GM12878 (cell line): ENCODE results near the gene ANAPC15. TPM values are rescaled to one million over a fixed set of nuclear protein-coding genes. Genes with fewer than 3 reads are reported as not detected.

Experiments
- ASH2L ChIP-seq: fragments of 300-600, 200-600 bp; sonication (generic); IDR thresholded peaks from 2 replicates; pipeline ENCODE4 v1.6.1; 2017; ENCODE audit warnings: low read depth, mild to moderate bottlenecking, borderline replicate concordance
- CBX3 ChIP-seq: fragments of 200-600 bp; sonication (generic); IDR thresholded peaks from 2 replicates; pipeline ENCODE4 v1.6.1; 2016; ENCODE audit warnings: low read depth, borderline replicate concordance
- CHD1 ChIP-seq: IDR thresholded peaks from 2 replicates; pipeline ENCODE4 v1.6.1; 2012; ENCODE audit warnings: low read depth, low read length, improper control_type of control experiment
- KDM1A ChIP-seq: fragments of 200-600 bp; sonication (generic); IDR thresholded peaks from 2 replicates; pipeline ENCODE4 v1.6.1; 2016; ENCODE audit warnings: borderline replicate concordance
- NFXL1 ChIP-seq: fragments of 450-650 bp; IDR thresholded peaks from 2 replicates; pipeline ENCODE4 v1.6.1; 2017; ENCODE audit warnings: antibody characterized with exemption, mild to moderate bottlenecking, borderline replicate concordance
- NRF1 ChIP-seq: conservative IDR thresholded peaks from 2 replicates; pipeline ENCODE4 v1.6.1; 2011; ENCODE audit warnings: mild to moderate bottlenecking, low read depth, low read length, improper control_type of control experiment
- POLR2AphosphoS2 ChIP-seq: IDR thresholded peaks from 2 replicates; pipeline ENCODE4 v1.6.1; 2011; ENCODE audit warnings: low read depth, mild to moderate bottlenecking, low read length, improper control_type of control experiment, moderate library complexity
- POLR2AphosphoS5 ChIP-seq: IDR thresholded peaks from 2 replicates; pipeline ENCODE4 v1.6.1; 2011; ENCODE audit warnings: mild to moderate bottlenecking, low read length, inconsistent platforms
- RUNX3 ChIP-seq: IDR thresholded peaks from 2 replicates; pipeline ENCODE4 v1.6.1; 2012; ENCODE audit warnings: low read length, inconsistent platforms
- SMARCA5 ChIP-seq: fragments of 450-650 bp; IDR thresholded peaks from 2 replicates; pipeline ENCODE4 v1.6.1; 2017; ENCODE audit warnings: mild to moderate bottlenecking
- SREBF2 ChIP-seq: IDR thresholded peaks from 2 replicates; pipeline ENCODE4 v1.6.1; 2012; ENCODE audit warnings: mild to moderate bottlenecking, low read length
- STAT3 ChIP-seq: IDR thresholded peaks from 2 replicates; pipeline ENCODE4 v1.6.1; 2011; ENCODE audit warnings: low read depth, low read length, improper control_type of control experiment
- ZBED1 ChIP-seq: IDR thresholded peaks from 2 replicates; pipeline ENCODE4 v1.6.1; 2016; ENCODE audit warnings: borderline replicate concordance
- ZNF217 ChIP-seq: fragments of 450-650 bp; IDR thresholded peaks from 2 replicates; pipeline ENCODE4 v1.6.1; 2017; ENCODE audit warnings: antibody characterized with exemption, mild to moderate bottlenecking
- polyA plus RNA-seq, 11 experiments: library from polyadenylated mRNA; depleted of rRNA in 4 of 11; unstranded in 6 of 11; stranded (reverse) in 5 of 11; fragments of >200 nt; fragmentation: Nextera tagmentation in 4 of 11; fragmentation: Illumina TruSeq in 1 of 11; extraction: Ambion mirVana in 4 of 11; extraction: Trizol in 1 of 11; gene quantifications; 1 replicate in 1 of 11; 2 replicates in 10 of 11; pipeline versions ENCODE4 v1.2.1 to v1.2.3, GENCODE V29; 2011 to 2016; ENCODE audit warnings: inconsistent platforms in 2 of 11, missing spikeins in 2 of 11, low read depth in 1 of 11
- total RNA-seq, 4 experiments: library from RNA; depleted of rRNA in 3 of 4; stranded (reverse); fragments of >200 nt in 3 of 4; fragmentation: Illumina TruSeq in 1 of 4; extraction: Trizol in 1 of 4; gene quantifications; 2 replicates each; pipeline versions ENCODE4 v1.2.1 to v1.2.3, GENCODE V29; 2013 to 2021
- TF ChIP-seq, protein P1 (sequence below): fragments of 450-650 bp; IDR thresholded peaks from 2 replicates; pipeline ENCODE4 v1.6.1; 2017; ENCODE audit warnings: antibody characterized with exemption, mild to moderate bottlenecking, moderate library complexity
- TF ChIP-seq, protein P2 (sequence below): fragments of 450-650 bp; IDR thresholded peaks from 2 replicates; pipeline ENCODE4 v1.6.1; 2017; ENCODE audit warnings: low read depth, mild to moderate bottlenecking, moderate library complexity
- TF ChIP-seq, protein P3 (sequence below): fragments of 450-650 bp; IDR thresholded peaks from 2 replicates; pipeline ENCODE4 v1.6.1; 2016; ENCODE audit warnings: mild to moderate bottlenecking
- TF ChIP-seq, protein P4 (sequence below): fragments of 450-650 bp; formaldehyde crosslinking; IDR thresholded peaks from 2 replicates; pipeline ENCODE4 v1.4.0; 2022; ENCODE audit warnings: mild to moderate bottlenecking, moderate library complexity

The ANAPC15 gene
- total and polyA plus RNA-seq, 10 of the 15 experiments (the other 5 are each of a cell fraction or from before 2014, with no cell fraction given) = 83.4 to 372 (median 103) TPM

DNA sequence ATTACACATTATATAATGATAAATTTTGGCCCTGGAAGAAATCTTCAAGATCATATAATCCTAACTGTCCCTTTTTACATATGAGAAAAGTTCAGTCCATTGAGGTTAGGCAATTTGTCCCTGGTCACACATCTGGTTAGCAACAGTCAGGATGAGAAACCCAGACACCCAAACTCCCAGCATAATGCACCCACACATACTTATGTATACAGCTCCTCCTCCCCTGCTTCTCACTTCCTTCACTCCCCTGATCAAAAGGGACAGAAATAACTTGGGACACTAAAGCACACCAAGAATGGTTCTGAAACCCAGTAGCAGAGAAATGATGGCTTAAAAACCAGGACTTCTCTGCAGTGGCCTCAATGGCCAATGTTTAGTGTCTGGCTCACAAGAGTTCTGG, 43.3 kb downstream of the ANAPC15 start (continued):
- TF ChIP-seq, protein P1, sequence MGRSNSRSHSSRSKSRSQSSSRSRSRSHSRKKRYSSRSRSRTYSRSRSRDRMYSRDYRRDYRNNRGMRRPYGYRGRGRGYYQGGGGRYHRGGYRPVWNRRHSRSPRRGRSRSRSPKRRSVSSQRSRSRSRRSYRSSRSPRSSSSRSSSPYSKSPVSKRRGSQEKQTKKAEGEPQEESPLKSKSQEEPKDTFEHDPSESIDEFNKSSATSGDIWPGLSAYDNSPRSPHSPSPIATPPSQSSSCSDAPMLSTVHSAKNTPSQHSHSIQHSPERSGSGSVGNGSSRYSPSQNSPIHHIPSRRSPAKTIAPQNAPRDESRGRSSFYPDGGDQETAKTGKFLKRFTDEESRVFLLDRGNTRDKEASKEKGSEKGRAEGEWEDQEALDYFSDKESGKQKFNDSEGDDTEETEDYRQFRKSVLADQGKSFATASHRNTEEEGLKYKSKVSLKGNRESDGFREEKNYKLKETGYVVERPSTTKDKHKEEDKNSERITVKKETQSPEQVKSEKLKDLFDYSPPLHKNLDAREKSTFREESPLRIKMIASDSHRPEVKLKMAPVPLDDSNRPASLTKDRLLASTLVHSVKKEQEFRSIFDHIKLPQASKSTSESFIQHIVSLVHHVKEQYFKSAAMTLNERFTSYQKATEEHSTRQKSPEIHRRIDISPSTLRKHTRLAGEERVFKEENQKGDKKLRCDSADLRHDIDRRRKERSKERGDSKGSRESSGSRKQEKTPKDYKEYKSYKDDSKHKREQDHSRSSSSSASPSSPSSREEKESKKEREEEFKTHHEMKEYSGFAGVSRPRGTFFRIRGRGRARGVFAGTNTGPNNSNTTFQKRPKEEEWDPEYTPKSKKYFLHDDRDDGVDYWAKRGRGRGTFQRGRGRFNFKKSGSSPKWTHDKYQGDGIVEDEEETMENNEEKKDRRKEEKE = no peak
- TF ChIP-seq ASH2L (no peak), CHD1 (no peak), ZNF217 (no peak), NRF1 (no peak), KDM1A (no peak), ZBED1 (0 out of 2 replicates have a peak, but pooled peaks have one; percentile 55), RUNX3 (peak; percentile 76), NFXL1 (no peak), SMARCA5 (no peak), STAT3 (no peak), POLR2AphosphoS2 (no peak), POLR2AphosphoS5 (no peak), SREBF2 (no peak), CBX3 (no peak)
- TF ChIP-seq, protein P2, sequence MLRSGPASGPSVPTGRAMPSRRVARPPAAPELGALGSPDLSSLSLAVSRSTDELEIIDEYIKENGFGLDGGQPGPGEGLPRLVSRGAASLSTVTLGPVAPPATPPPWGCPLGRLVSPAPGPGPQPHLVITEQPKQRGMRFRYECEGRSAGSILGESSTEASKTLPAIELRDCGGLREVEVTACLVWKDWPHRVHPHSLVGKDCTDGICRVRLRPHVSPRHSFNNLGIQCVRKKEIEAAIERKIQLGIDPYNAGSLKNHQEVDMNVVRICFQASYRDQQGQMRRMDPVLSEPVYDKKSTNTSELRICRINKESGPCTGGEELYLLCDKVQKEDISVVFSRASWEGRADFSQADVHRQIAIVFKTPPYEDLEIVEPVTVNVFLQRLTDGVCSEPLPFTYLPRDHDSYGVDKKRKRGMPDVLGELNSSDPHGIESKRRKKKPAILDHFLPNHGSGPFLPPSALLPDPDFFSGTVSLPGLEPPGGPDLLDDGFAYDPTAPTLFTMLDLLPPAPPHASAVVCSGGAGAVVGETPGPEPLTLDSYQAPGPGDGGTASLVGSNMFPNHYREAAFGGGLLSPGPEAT = 0 out of 2 replicates have a peak, but pooled peaks have one; percentile 34
- TF ChIP-seq, protein P3, sequence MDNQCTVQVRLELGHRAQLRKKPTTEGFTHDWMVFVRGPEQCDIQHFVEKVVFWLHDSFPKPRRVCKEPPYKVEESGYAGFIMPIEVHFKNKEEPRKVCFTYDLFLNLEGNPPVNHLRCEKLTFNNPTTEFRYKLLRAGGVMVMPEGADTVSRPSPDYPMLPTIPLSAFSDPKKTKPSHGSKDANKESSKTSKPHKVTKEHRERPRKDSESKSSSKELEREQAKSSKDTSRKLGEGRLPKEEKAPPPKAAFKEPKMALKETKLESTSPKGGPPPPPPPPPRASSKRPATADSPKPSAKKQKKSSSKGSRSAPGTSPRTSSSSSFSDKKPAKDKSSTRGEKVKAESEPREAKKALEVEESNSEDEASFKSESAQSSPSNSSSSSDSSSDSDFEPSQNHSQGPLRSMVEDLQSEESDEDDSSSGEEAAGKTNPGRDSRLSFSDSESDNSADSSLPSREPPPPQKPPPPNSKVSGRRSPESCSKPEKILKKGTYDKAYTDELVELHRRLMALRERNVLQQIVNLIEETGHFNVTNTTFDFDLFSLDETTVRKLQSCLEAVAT = no peak
- TF ChIP-seq, protein P4, sequence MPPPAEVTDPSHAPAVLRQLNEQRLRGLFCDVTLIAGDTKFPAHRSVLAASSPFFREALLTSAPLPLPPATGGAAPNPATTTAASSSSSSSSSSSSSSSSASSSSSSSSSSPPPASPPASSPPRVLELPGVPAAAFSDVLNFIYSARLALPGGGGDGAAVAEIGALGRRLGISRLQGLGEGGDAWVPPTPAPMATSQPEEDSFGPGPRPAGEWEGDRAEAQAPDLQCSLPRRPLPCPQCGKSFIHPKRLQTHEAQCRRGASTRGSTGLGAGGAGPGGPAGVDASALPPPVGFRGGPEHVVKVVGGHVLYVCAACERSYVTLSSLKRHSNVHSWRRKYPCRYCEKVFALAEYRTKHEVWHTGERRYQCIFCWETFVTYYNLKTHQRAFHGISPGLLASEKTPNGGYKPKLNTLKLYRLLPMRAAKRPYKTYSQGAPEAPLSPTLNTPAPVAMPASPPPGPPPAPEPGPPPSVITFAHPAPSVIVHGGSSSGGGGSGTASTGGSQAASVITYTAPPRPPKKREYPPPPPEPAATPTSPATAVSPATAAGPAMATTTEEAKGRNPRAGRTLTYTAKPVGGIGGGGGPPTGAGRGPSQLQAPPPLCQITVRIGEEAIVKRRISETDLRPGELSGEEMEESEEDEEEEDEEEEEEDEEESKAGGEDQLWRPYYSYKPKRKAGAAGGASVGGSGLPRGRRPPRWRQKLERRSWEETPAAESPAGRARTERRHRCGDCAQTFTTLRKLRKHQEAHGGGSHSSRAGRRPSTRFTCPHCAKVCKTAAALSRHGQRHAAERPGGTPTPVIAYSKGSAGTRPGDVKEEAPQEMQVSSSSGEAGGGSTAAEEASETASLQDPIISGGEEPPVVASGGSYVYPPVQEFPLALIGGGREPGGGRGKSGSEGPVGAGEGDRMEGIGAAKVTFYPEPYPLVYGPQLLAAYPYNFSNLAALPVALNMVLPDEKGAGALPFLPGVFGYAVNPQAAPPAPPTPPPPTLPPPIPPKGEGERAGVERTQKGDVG (CRISPR knock-in tag) = no peak
